Measurements from ENCODE around the gene ZNRF3.
A peak's percentile ranks its signal among the peaks of the same experiment; 100 is the strongest.
"Not testable (repeated sequence)": the region's sequence is repeated elsewhere in the genome, so short reads cannot be mapped to it uniquely, and the experiment has no call there.

Gene ZNRF3

DNA sequence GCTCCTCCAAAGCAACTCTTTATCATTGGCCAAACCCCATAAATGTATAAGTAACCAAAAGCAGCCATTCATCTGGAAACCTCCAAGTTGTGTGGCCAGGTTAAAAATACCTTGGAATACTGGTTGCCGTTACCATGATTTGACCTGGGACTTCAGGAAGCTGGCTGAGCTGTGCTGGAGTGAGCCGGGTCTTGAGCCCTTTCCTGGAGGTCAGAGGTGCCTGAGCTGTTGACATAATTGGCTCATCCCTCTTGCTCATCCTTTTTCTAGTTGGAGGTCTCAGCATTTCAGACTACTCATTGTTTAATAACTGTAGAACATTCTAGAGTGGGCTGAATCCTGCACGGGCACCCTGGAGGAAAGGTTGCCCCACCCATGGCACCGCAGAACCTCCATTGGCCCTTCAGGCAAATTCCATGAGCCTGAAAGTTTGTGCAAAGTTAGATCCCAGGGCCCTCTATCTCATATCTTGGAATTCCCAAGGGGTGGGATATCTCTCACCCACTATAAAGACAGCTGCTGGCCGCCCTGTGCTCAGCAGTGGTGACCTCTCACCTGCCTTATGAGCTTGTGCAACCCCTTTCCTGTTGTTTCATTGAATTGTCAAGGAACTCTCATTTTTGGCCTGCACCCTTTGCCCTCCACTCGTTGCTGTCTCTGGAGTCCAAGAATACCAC, 101.2 kb downstream of the ZNRF3 start:
- DNase-seq (ENCODE audit: low read depth in 2 of 2): no peak

DNA sequence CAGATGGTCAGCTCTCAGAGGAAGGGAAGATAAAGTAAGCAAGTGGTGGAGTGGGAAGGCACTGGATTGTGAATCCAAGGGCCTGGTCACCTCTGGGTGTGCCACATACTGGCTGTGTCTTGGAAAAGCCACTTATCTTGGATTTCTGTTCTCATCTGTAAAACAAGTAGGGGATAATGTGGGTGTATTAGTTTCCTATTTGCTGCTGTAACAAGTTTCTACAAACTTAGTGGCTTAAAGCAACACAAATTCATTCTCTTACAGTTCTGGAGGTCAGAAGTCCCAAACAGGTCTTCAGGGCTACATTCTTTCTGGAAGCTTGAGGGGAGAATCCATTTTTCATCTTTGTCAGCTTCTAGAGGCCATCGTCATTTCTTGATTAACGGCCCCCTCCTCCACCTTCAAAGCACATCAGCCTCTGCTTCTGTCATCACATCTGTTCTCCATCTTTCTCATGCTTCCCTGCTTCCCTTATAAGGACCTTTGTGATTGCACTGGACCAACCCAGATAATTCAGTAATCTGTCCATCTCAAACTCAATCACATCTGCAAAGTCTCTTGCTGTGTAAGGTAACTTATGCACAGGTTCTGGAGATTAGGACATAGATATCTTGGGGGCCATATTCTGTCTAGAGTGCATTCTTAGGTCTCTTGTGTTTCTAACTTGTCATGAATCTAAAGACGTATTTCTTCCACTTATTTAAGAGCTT, 102.4 kb downstream of the ZNRF3 start:
- DNase-seq (ENCODE audit: low read depth in 2 of 2): no peak

DNA sequence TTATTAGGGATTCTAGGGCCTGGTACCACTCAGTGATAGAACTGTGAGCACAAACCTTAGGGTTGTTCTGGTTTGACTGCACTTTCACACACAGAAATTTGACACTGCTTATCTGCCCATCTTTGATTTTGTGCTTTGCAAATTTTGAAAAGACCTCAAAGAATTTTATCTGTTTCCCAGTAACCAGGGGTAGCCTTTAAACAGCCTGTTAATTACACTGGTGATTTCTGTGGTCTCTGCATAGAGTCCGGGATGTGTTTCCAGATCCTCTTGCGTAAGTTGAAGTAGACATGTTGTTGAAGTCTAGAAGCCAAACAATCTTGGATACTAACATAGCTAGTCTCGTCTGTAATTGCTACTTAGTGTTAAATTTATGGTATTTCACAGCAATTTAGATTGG, 103.0 kb downstream of the ZNRF3 start:
- peak in 1 of 2 experiments; percentile 25 for DNase-seq (ENCODE audit: low read depth in 2 of 2)

DNA sequence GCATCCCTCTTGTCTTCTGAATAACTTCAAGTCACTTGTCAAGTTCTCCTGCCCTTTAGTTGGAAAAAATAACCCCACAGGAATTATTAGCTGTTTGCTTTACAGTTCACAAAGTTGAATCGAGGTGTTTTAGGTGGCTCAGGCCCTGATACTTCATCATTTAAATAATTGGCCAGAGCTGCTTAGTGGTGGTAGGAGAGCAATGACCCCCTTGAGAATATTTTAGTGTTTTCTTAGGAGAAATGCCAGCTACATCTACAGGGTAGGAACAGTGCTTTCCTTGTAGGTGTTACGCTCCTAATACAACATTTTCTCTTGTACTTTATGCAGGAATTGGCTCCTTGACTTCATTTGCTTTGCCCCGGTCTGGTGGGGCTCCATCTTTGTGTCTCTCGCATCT, 105.1 kb downstream of the ZNRF3 start:
- DNase-seq (ENCODE audit: low read depth in 2 of 2): no peak

DNA sequence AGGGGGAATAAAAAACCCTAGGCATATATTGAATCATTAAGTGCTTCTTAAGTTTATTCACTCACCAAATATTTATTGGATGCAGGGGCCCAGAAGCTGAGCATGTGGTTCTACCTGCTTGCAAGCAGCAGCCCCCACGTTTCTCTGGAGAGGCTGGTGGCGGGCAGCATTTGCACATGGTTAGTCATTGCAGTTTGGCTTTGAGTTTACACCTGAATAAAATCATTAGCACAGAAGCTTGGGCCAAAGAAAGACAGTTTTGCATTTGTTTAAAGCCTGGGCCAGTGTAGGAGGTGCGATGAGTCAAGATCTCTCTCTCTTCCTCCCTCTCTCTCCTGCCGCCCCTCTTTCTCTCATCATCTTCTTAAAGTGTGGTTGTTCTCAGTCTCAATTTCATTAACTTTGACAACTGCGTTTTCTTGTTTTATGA, 105.7 kb downstream of the ZNRF3 start:
- no peak for DNase-seq (ENCODE audit: low read depth in 2 of 2)

DNA sequence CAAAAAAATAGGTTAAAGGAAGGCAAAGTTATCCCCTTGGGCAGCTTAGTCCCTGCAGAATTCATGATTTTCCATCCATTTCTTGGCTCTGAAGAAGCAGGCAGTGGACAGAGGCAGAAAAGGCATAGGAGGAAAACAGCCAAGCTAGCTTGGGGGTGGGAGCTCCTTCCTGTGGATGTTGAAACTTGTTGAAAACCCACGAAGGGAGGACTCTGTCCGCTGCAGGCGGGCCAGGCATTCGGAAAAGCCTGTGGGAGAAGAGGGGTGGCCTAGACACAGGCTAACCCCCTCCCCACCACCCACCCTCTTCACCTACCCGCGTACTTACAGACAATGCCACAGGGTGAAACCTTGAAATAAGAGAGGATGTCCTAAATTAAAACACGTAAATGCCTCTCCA, 106.1 kb downstream of the ZNRF3 start:
- no peak for DNase-seq (ENCODE audit: low read depth in 2 of 2)

DNA sequence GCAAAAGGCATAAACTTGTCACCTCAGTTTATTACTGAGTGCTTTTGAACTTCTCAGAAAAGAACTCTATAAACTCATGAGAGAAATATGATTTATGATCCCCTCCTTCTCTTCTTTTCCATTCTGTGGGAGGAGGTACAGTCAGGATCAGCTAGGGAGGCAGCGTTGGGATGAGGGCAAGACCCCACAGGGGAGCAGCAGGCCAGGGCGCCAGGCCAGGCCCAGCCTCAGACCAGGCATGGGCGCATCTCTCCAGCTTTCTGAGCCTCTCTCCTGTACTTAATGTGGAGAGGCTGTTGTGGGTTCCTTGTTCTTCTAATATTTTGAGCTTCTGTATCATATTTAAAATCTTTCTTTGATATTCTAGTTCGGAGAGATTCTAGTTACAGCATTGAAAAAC, 106.5 kb downstream of the ZNRF3 start:
- no peak for DNase-seq (ENCODE audit: low read depth in 2 of 2)

DNA sequence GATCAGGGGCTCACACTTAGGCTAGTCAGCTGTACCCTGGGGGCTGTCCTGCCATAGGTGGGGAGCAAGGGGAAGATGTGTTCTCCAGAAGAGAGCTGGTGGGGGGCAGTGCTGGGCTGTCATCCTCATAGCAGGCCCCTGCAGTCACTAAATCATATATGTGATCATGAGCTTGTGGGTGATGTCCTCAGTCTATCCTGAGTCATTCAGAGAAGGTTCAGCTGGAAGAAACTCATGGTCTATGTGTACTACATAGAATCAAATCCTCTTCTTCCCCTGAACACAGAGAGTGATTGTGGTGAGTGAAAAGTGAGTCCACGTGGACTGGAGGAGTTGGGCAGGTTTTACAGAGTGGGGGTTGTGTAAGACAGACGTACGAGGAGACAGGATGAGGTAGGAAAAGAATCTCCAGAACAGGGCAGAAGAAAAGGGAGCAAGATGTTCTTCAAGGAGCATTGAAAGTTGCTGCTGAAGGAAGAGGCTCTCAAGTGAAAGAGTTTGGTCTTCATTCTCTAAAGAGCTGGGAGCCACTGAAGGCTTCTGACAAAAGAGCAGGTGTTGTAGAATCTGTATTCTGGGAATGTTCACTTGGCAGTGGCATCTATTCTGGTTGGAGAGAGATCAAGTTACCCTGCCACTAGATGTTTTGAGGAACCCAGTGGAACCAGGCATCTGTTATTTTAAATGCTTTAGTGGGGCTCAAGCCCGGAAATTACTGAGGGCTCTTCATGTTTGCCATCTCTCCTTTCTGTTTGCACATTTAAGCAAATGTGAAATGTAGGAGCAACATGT, 109.4 kb downstream of the ZNRF3 start:
- DNase-seq (ENCODE audit: low read depth in 2 of 2): no peak

DNA sequence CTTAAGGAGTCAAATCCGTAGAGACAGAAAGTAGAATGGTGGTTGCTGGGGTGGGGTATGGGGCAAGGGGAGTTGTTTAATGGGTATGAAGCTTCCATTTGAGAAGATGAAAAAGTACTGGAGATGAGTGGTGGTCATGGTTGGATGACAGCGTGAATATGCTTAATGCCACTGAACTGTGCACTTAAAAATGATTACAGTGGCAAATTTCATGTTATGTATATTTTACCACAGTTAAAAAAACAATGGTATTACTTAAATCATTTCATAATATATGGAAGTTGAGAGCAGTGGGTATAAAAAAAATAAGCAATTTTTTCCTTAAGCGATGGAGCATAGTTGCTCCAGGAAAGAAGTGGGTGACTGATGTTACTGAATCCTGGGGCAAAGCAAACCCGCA, 111.2 kb downstream of the ZNRF3 start:
- no peak for DNase-seq (ENCODE audit: low read depth in 2 of 2)

DNA sequence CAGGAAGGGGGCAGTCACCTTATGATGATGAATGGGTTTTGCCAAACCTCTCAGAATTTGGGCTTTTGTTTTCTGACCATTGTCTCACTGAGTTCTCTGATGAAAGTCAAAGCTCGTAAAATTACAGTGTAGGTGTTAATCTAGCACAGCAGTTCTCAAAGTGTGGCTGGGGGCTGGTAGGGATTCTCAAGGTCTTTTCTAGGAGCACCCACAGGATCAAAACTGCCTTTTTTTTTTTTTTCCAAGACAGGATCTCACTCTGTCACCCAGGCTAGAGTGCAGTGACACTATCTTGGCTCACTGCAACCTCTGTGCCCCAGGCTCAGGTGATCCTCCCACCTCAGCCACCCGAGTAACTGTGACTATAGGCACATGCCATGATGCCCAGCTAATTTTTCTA, 112.2 kb downstream of the ZNRF3 start:
- DNase-seq (ENCODE audit: low read depth in 2 of 2): no peak

DNA sequence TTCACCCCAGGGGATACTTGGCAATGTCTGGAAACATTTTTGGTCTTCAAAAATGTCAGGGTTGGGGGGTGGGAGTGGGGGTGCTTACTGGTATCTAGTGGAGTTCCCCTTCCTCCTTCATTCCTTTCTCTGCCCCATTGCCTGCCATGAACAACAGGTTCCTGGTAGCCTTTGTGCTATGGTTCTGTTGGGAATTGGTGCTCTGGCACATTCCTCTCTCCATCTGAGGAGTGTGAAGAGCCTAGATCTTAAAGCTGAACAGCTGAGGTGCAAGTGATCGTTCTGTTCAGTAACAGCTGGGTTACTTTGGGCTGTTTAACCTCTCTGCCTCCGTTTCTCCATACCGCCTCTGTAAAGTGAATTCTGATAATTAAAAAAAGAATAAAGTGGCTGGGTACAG, 114.0 kb downstream of the ZNRF3 start:
- no peak for DNase-seq (ENCODE audit: low read depth in 2 of 2)

DNA sequence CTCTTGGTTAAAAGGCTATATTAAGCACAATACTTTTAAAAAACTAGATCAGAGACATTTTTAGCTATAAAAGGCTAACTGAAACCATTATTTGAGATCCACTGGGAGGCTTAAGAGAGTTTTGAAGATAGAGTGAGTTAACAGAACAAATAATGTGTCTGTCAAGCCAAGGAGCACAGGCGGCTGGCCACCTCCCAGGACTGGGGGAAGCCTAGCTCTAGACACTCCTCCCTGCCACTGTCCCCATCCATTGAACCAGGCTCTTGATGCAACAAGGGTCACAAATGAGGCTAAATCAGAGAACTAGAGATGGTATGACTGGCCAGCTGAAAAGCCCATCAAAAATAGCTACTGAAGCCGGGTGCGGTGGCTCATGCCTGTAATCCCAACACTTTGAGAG, 115.3 kb downstream of the ZNRF3 start:
- no peak for DNase-seq (ENCODE audit: low read depth in 2 of 2)

DNA sequence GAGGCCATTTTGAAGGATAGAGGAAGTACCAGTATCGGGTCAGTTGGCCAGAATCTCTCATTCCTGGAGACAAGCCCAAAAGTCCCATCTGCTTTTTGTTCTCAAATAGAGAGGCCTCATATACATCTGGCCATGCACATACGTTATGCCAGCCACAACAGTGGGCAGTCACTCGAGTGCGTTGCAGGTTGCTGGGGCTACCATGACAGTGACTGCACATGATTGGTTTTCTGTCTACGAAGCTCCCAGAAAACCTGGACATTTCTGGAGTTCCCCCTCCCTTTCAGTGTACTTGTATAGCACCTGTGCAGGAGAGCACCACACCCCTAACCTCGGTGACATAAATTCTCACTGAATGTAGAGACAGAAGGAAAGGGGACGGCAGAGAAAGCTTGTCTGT, 116.1 kb downstream of the ZNRF3 start:
- no peak for DNase-seq (ENCODE audit: low read depth in 2 of 2)

DNA sequence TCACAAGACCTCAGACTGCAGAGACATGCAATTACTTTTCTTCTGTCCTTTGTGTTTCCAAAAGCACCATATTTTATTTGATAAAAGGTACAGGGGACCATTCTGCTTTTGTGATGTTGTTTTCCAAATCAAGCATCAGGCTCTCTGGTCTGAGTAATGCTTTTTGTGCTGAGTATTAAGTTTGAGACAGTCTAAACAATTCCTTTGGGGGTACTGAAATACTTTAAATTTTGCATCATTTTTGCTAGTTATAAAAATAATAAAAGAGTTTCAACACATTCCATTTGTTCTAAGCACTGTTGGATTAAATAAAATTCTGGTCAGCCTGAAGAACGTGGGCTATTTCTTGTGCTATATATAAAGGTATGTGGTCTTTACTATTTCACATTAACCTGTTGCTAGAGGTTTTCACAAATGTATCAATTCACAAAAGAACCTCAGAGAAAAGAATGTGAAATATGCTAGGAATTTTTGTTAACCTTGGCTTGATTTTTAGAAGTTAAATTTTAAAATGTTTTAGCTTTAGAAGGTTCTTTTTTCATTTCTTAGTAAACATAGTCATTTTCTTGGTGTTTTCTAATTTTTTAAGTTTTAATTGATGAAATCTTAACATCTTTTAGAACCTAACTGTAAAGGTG, 116.7 kb downstream of the ZNRF3 start:
- DNase-seq (ENCODE audit: low read depth in 2 of 2): no peak

DNA sequence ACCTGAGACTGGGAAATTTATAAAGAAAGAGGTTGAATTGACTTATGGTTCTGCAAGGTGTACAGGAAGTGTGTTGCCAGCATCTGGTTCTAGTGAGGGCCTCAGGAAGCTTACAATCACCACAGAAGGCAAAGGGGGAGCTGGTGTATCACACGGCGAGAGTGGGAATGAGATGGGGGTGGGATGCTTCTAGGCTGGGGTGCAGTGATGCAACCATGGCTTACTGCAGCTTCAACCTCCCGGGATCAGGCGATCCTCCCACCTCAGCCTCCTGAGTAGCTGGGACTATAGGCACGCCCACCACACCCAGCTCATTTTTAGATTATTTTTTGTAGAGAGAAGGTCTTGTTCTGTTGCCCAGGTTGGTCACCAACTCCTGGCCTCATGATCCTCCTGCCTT, 117.3 kb downstream of the ZNRF3 start:
- no peak for DNase-seq (ENCODE audit: low read depth in 2 of 2)

DNA sequence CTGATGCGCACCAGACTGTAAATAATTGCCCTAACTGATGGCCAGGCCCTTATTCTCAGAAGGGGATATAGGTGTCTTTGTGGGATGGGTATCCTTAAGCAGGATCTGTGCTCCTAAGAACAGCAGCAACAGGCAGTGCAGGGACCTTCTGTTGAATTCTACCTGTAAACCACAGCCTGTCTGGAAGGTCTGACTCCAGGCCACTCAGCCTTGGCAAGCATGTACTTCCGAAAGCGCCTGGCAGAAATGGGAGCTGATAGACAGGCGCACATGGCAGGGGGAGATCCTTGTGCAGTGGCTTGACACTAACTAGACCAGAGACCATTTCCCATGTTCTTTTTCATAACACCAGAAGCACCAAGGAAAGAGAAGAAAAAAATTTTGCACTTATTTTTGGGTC, 119.2 kb downstream of the ZNRF3 start:
- no peak for DNase-seq (ENCODE audit: low read depth in 2 of 2)

DNA sequence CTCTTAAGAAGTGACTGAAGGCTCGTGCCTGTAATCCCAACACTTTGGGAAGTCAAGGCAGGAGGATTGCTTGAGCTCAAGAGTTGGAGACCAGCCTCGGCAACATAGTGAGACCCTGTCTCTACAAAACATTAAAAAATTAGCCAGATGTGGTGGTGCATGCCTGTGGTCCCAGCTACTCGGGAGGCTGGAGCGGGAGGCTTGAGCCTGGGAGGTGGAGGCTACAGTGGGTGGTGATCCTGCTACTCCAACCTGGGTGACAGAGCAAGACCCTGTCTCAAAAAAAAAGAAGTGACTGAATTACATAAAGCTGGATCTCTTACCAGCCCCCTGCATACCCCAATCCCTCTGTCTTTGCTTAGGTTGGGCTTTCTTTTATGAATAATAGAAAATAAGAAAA, 120.2 kb downstream of the ZNRF3 start:
- DNase-seq (ENCODE audit: low read depth in 2 of 2): no peak

DNA sequence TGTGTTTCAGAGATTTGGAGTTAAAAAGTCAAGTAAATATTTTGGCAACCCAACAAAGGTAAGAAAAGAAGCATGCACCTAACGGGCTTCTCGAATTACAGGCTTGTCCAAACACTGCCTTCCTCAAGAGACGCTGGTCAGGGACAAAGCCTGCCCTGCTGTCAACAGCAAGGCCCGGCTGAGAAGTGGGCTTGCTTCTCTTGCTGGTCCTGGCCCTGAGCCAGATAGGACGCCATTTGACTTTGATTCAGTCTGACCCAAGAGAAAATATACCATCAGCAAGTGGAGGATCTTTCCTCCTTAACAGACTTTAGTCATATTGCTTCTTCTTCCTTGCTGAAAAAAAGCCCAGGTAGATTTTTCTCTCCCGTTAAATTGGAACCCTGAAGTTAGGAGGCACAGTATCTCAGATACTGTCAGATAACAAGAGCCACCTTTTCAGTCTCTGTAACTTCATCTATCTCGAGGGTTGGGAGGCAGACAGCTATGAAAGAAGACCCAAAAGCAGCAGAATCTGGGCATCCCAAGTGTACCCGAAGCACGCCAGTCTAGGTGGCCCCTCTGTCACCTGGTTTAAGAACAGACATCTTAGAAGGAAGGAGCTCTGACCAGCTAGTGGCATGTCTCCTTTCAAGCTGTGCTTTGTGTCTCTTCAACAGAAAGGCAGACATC, 120.7 kb downstream of the ZNRF3 start:
- DNase-seq (ENCODE audit: low read depth in 2 of 2): no peak

DNA sequence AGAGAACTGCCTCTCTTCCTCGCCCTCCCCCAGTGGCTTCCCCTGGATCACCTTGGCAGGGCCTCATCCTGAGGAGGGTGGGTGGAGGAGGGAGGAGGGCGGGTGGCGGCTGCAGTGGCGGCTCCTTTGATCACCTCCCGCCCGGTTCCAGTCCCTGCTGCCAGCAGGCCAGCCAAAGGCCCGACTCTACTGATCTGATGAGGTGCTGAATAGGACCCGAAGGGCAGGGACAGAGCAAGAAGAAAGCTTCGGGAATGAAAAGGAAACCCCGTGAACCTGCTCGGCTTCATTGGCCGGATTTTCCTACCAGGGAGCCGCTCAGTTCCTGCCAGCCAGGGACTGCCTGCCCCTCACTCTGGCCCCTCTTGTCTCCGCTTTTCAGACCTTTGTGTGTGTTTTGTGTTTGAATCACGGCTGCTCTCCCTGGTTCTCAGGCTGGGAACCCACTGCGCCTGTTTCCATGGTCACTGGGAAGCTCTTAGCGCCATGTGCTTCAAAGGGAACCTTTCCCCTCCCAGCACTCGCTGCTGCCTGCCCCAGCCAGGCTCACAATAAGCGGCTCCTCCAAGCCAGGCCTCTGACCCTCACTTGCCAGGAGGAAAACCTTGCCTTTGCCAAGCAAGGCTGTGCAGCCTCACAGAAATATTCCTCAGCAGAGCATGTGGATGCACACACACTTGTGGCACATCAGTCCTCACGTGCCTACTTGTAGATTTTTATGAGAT, 121.4 kb downstream of the ZNRF3 start:
- DNase-seq (ENCODE audit: low read depth in 2 of 2): no peak

DNA sequence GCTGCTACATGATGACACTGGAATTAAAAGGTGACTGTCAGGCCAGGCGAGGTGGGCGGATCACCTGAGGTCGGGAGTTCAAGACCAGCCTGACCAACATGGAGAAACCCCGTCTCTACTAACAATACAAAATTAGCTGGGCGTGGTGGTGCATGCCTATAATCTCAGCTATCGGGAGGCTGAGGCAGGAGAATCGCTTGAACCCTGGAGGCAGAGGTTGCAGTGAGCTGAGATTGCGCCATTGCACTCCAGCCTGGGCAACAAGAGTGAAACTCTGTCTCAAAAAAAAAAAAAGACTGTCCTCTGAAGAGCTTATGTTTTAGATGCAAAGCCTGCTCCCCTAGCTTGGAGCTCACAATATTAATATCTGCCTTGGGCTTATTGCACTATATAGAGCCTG, 122.4 kb downstream of the ZNRF3 start:
- not testable (repeated sequence) for DNase-seq (ENCODE audit: low read depth in 2 of 2)

DNA sequence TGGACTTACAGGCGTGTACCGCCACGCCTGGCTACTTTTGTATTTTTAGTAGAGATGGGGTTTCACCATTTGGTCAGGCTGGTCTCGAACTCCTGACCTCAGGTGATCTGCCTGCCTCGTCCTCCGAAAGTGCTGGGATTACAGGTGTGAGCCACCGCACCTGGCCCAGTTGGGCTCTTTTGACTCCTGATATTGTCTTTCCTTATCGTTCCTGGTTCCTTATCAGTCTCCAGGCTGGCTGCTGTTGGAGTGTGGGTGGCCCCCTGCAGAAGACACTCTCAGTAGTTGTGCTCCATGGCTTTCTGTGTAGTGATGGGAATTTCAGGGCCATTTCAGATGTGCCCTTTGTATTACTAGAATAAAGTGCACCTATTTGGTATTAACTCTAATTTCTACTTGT, 123.0 kb downstream of the ZNRF3 start:
- no peak for DNase-seq (ENCODE audit: low read depth in 2 of 2)

All from fibroblast of skin of left quadriceps (primary cell).